Muscle layer of colon (tissue), 2 donors: ENCODE data around the gene JAKMIP3.

ENCODE experiments used
- H3K27ac ChIP-seq: one replicate; pipeline ENCODE4 v1.7.0; 2013; ENCODE audit warnings: low read depth, mild to moderate bottlenecking, low read length, moderate library complexity
- H3K27me3 ChIP-seq, 2 donors: one replicate each; pipeline ENCODE4 v1.7.0; 2013; ENCODE audit warnings: low read length in 2 of 2, mild to moderate bottlenecking in 2 of 2; ENCODE audit not compliant: insufficient read depth in 2 of 2, control insufficient read depth in 1 of 2
- H3K36me3 ChIP-seq: one replicate; pipeline ENCODE4 v1.7.0; 2013; ENCODE audit warnings: mild to moderate bottlenecking, low read length; ENCODE audit not compliant: insufficient read depth
- H3K4me1 ChIP-seq: one replicate; pipeline ENCODE4 v1.7.0; 2013; ENCODE audit warnings: mild to moderate bottlenecking, low read length; ENCODE audit not compliant: insufficient read depth
- H3K4me3 ChIP-seq, 2 donors: one replicate each; pipeline ENCODE4 v1.7.0; 2013; ENCODE audit warnings: low read length in 2 of 2, low read depth in 1 of 2, mild to moderate bottlenecking in 1 of 2, moderate library complexity in 1 of 2
- H3K9ac ChIP-seq: one replicate; pipeline ENCODE4 v1.7.0; 2013; ENCODE audit warnings: low read length
- H3K9me3 ChIP-seq: one replicate; pipeline ENCODE4 v1.7.0; 2013; ENCODE audit warnings: mild to moderate bottlenecking, low read length
- donor health status: abdominal sarcoma.
- donor health status: Adenocarcinoma of cecum.

The JAKMIP3 gene

GRCh38 chr10:132102071-132102716 is 36.4 kb downstream of the JAKMIP3 start:
- H3K9ac ChIP-seq = no peak overlapping the region
- no peak overlapping the region for H3K27ac ChIP-seq
- H3K4me3 ChIP-seq = no peak overlapping the region
- no peaks in the 10 kb centered on the region for H3K4me1 ChIP-seq
- no peaks in the 10 kb centered on the region for H3K27me3 ChIP-seq
- no peaks in the 10 kb centered on the region for H3K9me3 ChIP-seq
- H3K36me3 ChIP-seq = no peaks in the 10 kb centered on the region

- H3K36me3 ChIP-seq = no peaks in the 10 kb centered on the region
- H3K27ac ChIP-seq = no peak overlapping the region
- no peak overlapping the region for H3K9ac ChIP-seq
- H3K27me3 ChIP-seq = no peaks in the 10 kb centered on the region
- H3K4me1 ChIP-seq = no peaks in the 10 kb centered on the region
- H3K9me3 ChIP-seq = no peaks in the 10 kb centered on the region
- H3K4me3 ChIP-seq = no peak overlapping the region
Observed at GRCh38 chr10:132102717-132103110, 37.0 kb downstream of the JAKMIP3 start.

- no peak overlapping the region for H3K9ac ChIP-seq
- no peak overlapping the region for H3K27ac ChIP-seq
- no peaks in the 10 kb centered on the region for H3K4me1 ChIP-seq
- H3K36me3 ChIP-seq = no peaks in the 10 kb centered on the region
- H3K4me3 ChIP-seq = no peak overlapping the region
- no peaks in the 10 kb centered on the region for H3K9me3 ChIP-seq
- H3K27me3 ChIP-seq = no peaks in the 10 kb centered on the region
Observed at GRCh38 chr10:132103116-132103910, 37.6 kb downstream of the JAKMIP3 start.

- Histone ChIP-seq H3K27ac (no peak overlapping the region), H3K27me3 (no peaks in the 10 kb centered on the region), H3K9ac (no peak overlapping the region)
Observed at GRCh38 chr10:132104062-132104461, 38.3 kb downstream of the JAKMIP3 start.

GRCh38 chr10:132104471-132105301 is 38.9 kb downstream of the JAKMIP3 start:
- no peaks in the 10 kb centered on the region for H3K36me3 ChIP-seq
- no peak overlapping the region for H3K9ac ChIP-seq
- no peaks in the 10 kb centered on the region for H3K27me3 ChIP-seq
- H3K4me1 ChIP-seq = no peaks in the 10 kb centered on the region
- no peak overlapping the region for H3K27ac ChIP-seq
- no peaks in the 10 kb centered on the region for H3K9me3 ChIP-seq
- H3K4me3 ChIP-seq = no peak overlapping the region

More at GRCh38 chr10:132104062-132104461, 38.3 kb downstream of the JAKMIP3 start:
- no peak overlapping the region for H3K4me3 ChIP-seq
- H3K36me3 ChIP-seq = no peaks in the 10 kb centered on the region
- no peaks in the 10 kb centered on the region for H3K9me3 ChIP-seq
- H3K4me1 ChIP-seq = no peaks in the 10 kb centered on the region

- H3K27ac ChIP-seq = no peak overlapping the region
- no peak overlapping the region for H3K9ac ChIP-seq
- no peak overlapping the region for H3K4me3 ChIP-seq
- H3K9me3 ChIP-seq = no peaks in the 10 kb centered on the region
- H3K4me1 ChIP-seq = no peaks in the 10 kb centered on the region
- no peaks in the 10 kb centered on the region for H3K27me3 ChIP-seq
- H3K36me3 ChIP-seq = no peaks in the 10 kb centered on the region
Observed at GRCh38 chr10:132105302-132105995, 39.7 kb downstream of the JAKMIP3 start.

GRCh38 chr10:132106431-132106830 is 40.7 kb downstream of the JAKMIP3 start:
- Histone ChIP-seq H3K9me3 (no peaks in the 10 kb centered on the region), H3K27me3 (no peaks in the 10 kb centered on the region), H3K27ac (no peak overlapping the region), H3K9ac (no peak overlapping the region), H3K4me3 (no peak overlapping the region), H3K4me1 (no peaks in the 10 kb centered on the region), H3K36me3 (no peaks in the 10 kb centered on the region)

- H3K36me3 ChIP-seq = no peaks in the 10 kb centered on the region
- H3K9me3 ChIP-seq = no peaks in the 10 kb centered on the region
- H3K9ac ChIP-seq = no peak overlapping the region
- H3K27me3 ChIP-seq = no peaks in the 10 kb centered on the region
- no peak overlapping the region for H3K27ac ChIP-seq
- H3K4me1 ChIP-seq = no peaks in the 10 kb centered on the region
- no peak overlapping the region for H3K4me3 ChIP-seq
Observed at GRCh38 chr10:132107186-132107948, 41.6 kb downstream of the JAKMIP3 start.

GRCh38 chr10:132107949-132108877 is 42.5 kb downstream of the JAKMIP3 start:
- no peaks in the 10 kb centered on the region for H3K27me3 ChIP-seq
- H3K9ac ChIP-seq = no peak overlapping the region
- no peak overlapping the region for H3K27ac ChIP-seq
- H3K4me3 ChIP-seq = no peak overlapping the region
- no peaks in the 10 kb centered on the region for H3K4me1 ChIP-seq
- H3K36me3 ChIP-seq = no peaks in the 10 kb centered on the region
- no peaks in the 10 kb centered on the region for H3K9me3 ChIP-seq
